Nephron progenitor cell (in vitro differentiated cells): ENCODE measurements around the gene ULK4.

Experiments used
- DNase-seq: peaks from one replicate; pipeline ENCODE4 v3.0.0; 2021
- H3K27ac Mint-ChIP-seq: 2 replicates; pipeline ENCODE4 v1.8.0; 2021; ENCODE audit warnings: mild to moderate bottlenecking, moderate library complexity, mixed read lengths
- H3K27me3 Mint-ChIP-seq: 2 replicates; pipeline ENCODE4 v1.8.0; 2021; ENCODE audit warnings: mild to moderate bottlenecking, low read depth, mixed read lengths; ENCODE audit not compliant: poor library complexity
- H3K36me3 Mint-ChIP-seq: 2 replicates; pipeline ENCODE4 v1.8.0; 2021; ENCODE audit warnings: low read depth, mixed read lengths
- H3K4me1 Mint-ChIP-seq: 2 replicates; pipeline ENCODE4 v1.8.0; 2021; ENCODE audit warnings: mixed read lengths
- H3K4me3 Mint-ChIP-seq: 2 replicates; pipeline ENCODE4 v1.8.0; 2021; ENCODE audit warnings: mild to moderate bottlenecking, moderate library complexity, mixed read lengths
- H3K9me3 Mint-ChIP-seq: 2 replicates; pipeline ENCODE4 v1.8.0; 2021; ENCODE audit warnings: mild to moderate bottlenecking, moderate library complexity, mixed read lengths
- TF ChIP-seq, protein P1 (sequence below): fragments of 200-600 bp; sonication (generic); IDR thresholded peaks from 2 replicates; pipeline ENCODE4 v1.5.0; 2021; ENCODE audit warnings: antibody characterized with exemption

ULK4 gene

GRCh38 chr3:41489231-41489630 is 472.7 kb downstream of the ULK4 start:
- no peaks in the 10 kb centered on the region for H3K9me3 Mint-ChIP-seq
- no peak overlapping the region for H3K4me3 Mint-ChIP-seq
- DNase-seq, result no peak
- TF ChIP-seq, protein P1, sequence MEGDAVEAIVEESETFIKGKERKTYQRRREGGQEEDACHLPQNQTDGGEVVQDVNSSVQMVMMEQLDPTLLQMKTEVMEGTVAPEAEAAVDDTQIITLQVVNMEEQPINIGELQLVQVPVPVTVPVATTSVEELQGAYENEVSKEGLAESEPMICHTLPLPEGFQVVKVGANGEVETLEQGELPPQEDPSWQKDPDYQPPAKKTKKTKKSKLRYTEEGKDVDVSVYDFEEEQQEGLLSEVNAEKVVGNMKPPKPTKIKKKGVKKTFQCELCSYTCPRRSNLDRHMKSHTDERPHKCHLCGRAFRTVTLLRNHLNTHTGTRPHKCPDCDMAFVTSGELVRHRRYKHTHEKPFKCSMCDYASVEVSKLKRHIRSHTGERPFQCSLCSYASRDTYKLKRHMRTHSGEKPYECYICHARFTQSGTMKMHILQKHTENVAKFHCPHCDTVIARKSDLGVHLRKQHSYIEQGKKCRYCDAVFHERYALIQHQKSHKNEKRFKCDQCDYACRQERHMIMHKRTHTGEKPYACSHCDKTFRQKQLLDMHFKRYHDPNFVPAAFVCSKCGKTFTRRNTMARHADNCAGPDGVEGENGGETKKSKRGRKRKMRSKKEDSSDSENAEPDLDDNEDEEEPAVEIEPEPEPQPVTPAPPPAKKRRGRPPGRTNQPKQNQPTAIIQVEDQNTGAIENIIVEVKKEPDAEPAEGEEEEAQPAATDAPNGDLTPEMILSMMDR, result no peak
- H3K27ac Mint-ChIP-seq, result no peak overlapping the region
- H3K4me1 Mint-ChIP-seq, result no peaks in the 10 kb centered on the region
- peaks cover 3% of the 10 kb centered on the region for H3K27me3 Mint-ChIP-seq
- no peaks in the 10 kb centered on the region for H3K36me3 Mint-ChIP-seq

DNA sequence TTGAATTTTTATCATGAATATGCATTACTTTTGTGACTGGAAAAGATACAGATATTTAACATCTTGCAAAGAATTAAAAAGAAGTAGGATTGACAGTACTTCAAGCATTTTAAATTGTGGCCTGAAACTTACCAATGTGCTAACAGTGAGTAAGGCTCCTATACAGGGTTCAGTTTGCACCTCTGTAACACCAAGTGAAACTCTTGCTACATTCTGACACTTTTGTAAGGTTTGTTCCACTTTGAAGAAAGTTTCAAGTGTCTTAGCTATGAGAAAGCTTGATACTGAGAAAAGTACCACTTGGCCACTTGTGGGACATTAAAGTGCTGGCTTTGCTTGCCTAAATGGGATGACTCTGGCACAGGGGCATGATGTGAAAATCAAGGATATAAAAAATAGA is 473.4 kb downstream of the ULK4 start:
- no peak overlapping the region for H3K4me3 Mint-ChIP-seq
- H3K4me1 Mint-ChIP-seq, result no peaks in the 10 kb centered on the region
- no peak overlapping the region for H3K27ac Mint-ChIP-seq
- no peak for DNase-seq
- TF ChIP-seq, protein P1, result no peak
- no peaks in the 10 kb centered on the region for H3K36me3 Mint-ChIP-seq
- peaks cover 3% of the 10 kb centered on the region for H3K27me3 Mint-ChIP-seq
- no peaks in the 10 kb centered on the region for H3K9me3 Mint-ChIP-seq

DNA sequence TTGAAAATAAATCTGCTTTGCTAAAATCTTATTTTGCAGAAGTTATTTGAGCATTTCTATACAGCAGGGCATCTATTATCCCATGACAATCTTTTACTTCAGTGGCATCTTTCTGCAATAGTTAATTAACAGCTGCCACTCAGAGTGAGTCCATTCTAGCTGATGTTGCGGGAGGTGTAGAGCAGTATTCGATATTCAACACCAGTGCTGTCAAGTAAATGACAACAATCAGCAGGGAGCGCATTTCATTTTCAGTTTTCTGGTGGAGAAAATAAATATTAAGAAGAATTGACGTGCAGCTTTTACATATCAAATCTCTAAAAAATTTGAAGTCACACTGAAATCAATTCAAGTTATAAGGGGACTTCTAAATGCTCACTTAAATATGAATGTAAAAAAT is 476.4 kb downstream of the ULK4 start:
- no peak for DNase-seq
- H3K27me3 Mint-ChIP-seq, result peaks cover 3% of the 10 kb centered on the region
- peaks cover 6% of the 10 kb centered on the region for H3K4me1 Mint-ChIP-seq
- no peak overlapping the region for H3K4me3 Mint-ChIP-seq
- TF ChIP-seq, protein P1, result no peak
- no peak overlapping the region for H3K27ac Mint-ChIP-seq
- H3K36me3 Mint-ChIP-seq, result no peaks in the 10 kb centered on the region
- no peaks in the 10 kb centered on the region for H3K9me3 Mint-ChIP-seq

DNA sequence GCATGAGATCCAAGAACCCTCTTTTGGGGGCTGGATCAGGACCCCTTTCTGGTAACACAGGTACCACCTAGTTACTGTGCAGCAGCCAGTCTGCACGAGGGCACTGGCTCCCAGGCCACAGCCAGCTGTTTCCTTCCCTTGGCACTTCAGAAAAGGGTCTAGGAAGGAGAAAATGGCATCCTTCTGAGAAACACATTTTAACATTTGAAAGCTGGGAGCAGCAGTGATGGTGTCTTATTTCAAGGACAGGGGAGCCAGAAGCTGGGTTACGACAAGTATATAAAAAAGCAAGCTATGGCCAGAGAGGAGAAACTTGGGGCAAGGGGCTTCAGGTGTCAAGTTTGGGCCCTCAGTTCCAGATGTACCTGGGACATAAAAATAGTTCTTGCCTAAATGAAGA is 479.8 kb downstream of the ULK4 start:
- DNase-seq, result no peak
- TF ChIP-seq, protein P1, result no peak
- Mint-ChIP-seq H3K27me3 (peaks cover 3% of the 10 kb centered on the region), H3K4me3 (no peak overlapping the region), H3K9me3 (no peaks in the 10 kb centered on the region), H3K4me1 (peaks cover 6% of the 10 kb centered on the region), H3K27ac (no peak overlapping the region), H3K36me3 (no peaks in the 10 kb centered on the region)

DNA sequence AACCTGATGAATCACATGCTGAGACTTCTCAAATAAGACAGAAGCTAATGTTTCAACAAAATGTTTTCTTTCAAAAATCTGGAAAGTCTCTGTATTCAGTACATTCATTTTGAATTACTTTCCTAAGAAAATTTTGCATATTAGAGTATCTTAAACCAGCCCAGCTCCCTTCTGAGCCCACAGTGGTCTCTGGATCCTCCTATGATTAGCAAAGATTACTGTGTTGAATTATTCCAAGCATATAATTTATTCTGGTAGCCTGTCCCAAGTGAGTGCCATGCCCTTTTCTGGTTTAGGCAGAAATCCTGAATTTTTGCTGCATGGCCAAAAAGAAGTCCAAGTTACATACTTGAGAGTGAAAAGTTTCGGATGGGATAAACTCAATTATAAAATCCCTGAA is 483.6 kb downstream of the ULK4 start:
- Mint-ChIP-seq H3K4me3 (no peak overlapping the region), H3K4me1 (peaks cover 6% of the 10 kb centered on the region), H3K27me3 (peaks cover 3% of the 10 kb centered on the region)

GRCh38 chr3:41477399-41478014 is 484.4 kb downstream of the ULK4 start:
- DNase-seq, result no peak
- no peak overlapping the region for H3K4me3 Mint-ChIP-seq
- H3K9me3 Mint-ChIP-seq, result peaks cover 20% of the 10 kb centered on the region
- H3K27ac Mint-ChIP-seq, result no peak overlapping the region
- peaks cover 12% of the 10 kb centered on the region for H3K36me3 Mint-ChIP-seq
- TF ChIP-seq, protein P1, result no peak
- peaks cover 6% of the 10 kb centered on the region for H3K4me1 Mint-ChIP-seq
- peaks cover 3% of the 10 kb centered on the region for H3K27me3 Mint-ChIP-seq

More for the DNA sequence above, 483.6 kb downstream of the ULK4 start:
- TF ChIP-seq, protein P1, result no peak
- no peak for DNase-seq
- H3K36me3 Mint-ChIP-seq, result peaks cover 8% of the 10 kb centered on the region
- peaks cover 12% of the 10 kb centered on the region for H3K9me3 Mint-ChIP-seq
- H3K27ac Mint-ChIP-seq, result no peak overlapping the region
